Measurements from ENCODE around the gene TMEM203.

- TF ChIP-seq REST (IDR thresholded peaks at IDR 0.05; ENCODE audit: low read depth) (no peak), MAX (IDR thresholded peaks at IDR 0.05) (no peak), EP300 (IDR thresholded peaks at IDR 0.05; ENCODE audit: borderline replicate concordance) (no peak), CREB1 (IDR thresholded peaks at IDR 0.05; ENCODE audit: low read depth) (no peak), CEBPB (IDR thresholded peaks at IDR 0.05) (no peak), NFIC (IDR thresholded peaks at IDR 0.05) (no peak), TAF1 (IDR thresholded peaks at IDR 0.05; ENCODE audit: low read depth) (no peak), RAD21 (IDR thresholded peaks at IDR 0.05; ENCODE audit: low read depth) (no peak), USF1 (IDR thresholded peaks at IDR 0.05) (no peak), YY1 (IDR thresholded peaks at IDR 0.05; ENCODE audit: low read depth) (no peak), ZBTB7A (IDR thresholded peaks at IDR 0.05; ENCODE audit: low read depth) (no peak), FOXM1 (IDR thresholded peaks at IDR 0.05; ENCODE audit: borderline replicate concordance, low read depth) (no peak)
Measured at GRCh38 chr9:137220317-137221094, 15.1 kb upstream of the TMEM203 start.

Data from Ishikawa (cell line).